ENCODE data around the gene FXYD4. TPM values are rescaled to one million over a fixed set of nuclear protein-coding genes. Genes with fewer than 3 reads are reported as not detected.
A peak's percentile ranks its signal among the peaks of the same experiment; 100 is the strongest.

The FXYD4 gene
- not detected for polyA plus RNA-seq (2013, experiment 1 of 2)
- not detected for polyA plus RNA-seq (2013, experiment 2 of 2)

GRCh38 chr10:43371418-43371817, at the start of gene FXYD4:
TSS of gene FXYD4 (plus strand) at chr10:43371636. CDS start at chr10:43373747, 2,111 bp downstream.
- H3K9me3 ChIP-seq (ENCODE audit: control insufficient read depth, low read length), result no peaks in the 10 kb centered on the region
- DNase-seq, result no peak
- H2BK120ac ChIP-seq (ENCODE audit: low read depth, low read length), result no peak within 1 kb of the TSS
- H3K36me3 ChIP-seq (ENCODE audit: control insufficient read depth in 1 of 2, insufficient read depth in 2 of 2, low read depth in 1 of 2, low read length in 2 of 2), result no peaks in the 10 kb centered on the region
- no peak within 1 kb of the TSS for H2BK15ac ChIP-seq (ENCODE audit: low read depth, poor library complexity, severe bottlenecking)
- H4K91ac ChIP-seq (ENCODE audit: low read length), result no peak within 1 kb of the TSS
- H3K4me2 ChIP-seq (ENCODE audit: low read length, poor library complexity, severe bottlenecking), result no peak within 1 kb of the TSS
- no peak within 1 kb of the TSS for H2AK5ac ChIP-seq (ENCODE audit: low read length, severe bottlenecking)
- no peak within 1 kb of the TSS for H2AFZ ChIP-seq (ENCODE audit: low read depth, low read length)
- H3K9ac ChIP-seq (ENCODE audit: low read length), result no peak within 1 kb of the TSS
- H2BK12ac ChIP-seq (ENCODE audit: low read length in 2 of 2), result no peak within 1 kb of the TSS
- no peak within 1 kb of the TSS for H4K8ac ChIP-seq (ENCODE audit: low read length)
- H3K23ac ChIP-seq (ENCODE audit: low read length in 2 of 2), result no peak within 1 kb of the TSS
- no peak within 1 kb of the TSS for H3K27ac ChIP-seq (ENCODE audit: low read length, poor library complexity, severe bottlenecking)
- no peak within 1 kb of the TSS for H3K14ac ChIP-seq (ENCODE audit: low read length in 2 of 2)
- H2BK5ac ChIP-seq (ENCODE audit: low read depth, low read length, poor library complexity, severe bottlenecking), result no peak within 1 kb of the TSS
- H3K4me1 ChIP-seq (ENCODE audit: control insufficient read depth, insufficient read depth, low read depth, low read length), result no peaks in the 10 kb centered on the region
- no peak within 1 kb of the TSS for H3K4ac ChIP-seq (ENCODE audit: low read depth in 1 of 2, low read length in 2 of 2)
- no peak within 1 kb of the TSS for H3K18ac ChIP-seq (ENCODE audit: low read depth in 1 of 2, low read length in 2 of 2)
- H3K27me3 ChIP-seq (ENCODE audit: control insufficient read depth in 1 of 2, insufficient read depth in 1 of 2, low read length in 2 of 2), result peaks cover 0 to 5% of the 10 kb centered on the region in 2 experiments
- H3K79me1 ChIP-seq (replicated peaks; ENCODE audit: low read length, poor library complexity, severe bottlenecking), result no peaks in the 10 kb centered on the region
- WGBS, result 84% methylated on average over 12 of the region's 13 CpGs
- H3K4me3 ChIP-seq (ENCODE audit: insufficient read depth in 1 of 2, low read depth in 1 of 2, low read length in 2 of 2), result no peak within 1 kb of the TSS

GRCh38 chr10:43322331-43322730, 49.1 kb upstream of the FXYD4 start:
- Histone ChIP-seq H3K23ac (ENCODE audit: low read length in 2 of 2) (no peak overlapping the region), H2AFZ (ENCODE audit: low read depth, low read length) (no peak overlapping the region), H3K79me1 (replicated peaks; ENCODE audit: low read length, poor library complexity, severe bottlenecking) (no peaks in the 10 kb centered on the region), H3K18ac (ENCODE audit: low read depth in 1 of 2, low read length in 2 of 2) (no peak overlapping the region), H3K27ac (ENCODE audit: low read length, poor library complexity, severe bottlenecking) (no peak overlapping the region), H3K27me3 (ENCODE audit: control insufficient read depth in 1 of 2, insufficient read depth in 1 of 2, low read length in 2 of 2) (peaks cover 6 to 55% of the 10 kb centered on the region in 2 experiments), H2BK120ac (ENCODE audit: low read depth, low read length) (no peak overlapping the region), H3K14ac (ENCODE audit: low read length in 2 of 2) (no peak overlapping the region), H2BK12ac (ENCODE audit: low read length in 2 of 2) (no peak overlapping the region), H3K36me3 (ENCODE audit: control insufficient read depth in 1 of 2, insufficient read depth in 2 of 2, low read depth in 1 of 2, low read length in 2 of 2) (no peaks in the 10 kb centered on the region), H3K4ac (ENCODE audit: low read depth in 1 of 2, low read length in 2 of 2) (no peak overlapping the region), H4K91ac (ENCODE audit: low read length) (no peak overlapping the region), H3K9me3 (ENCODE audit: control insufficient read depth, low read length) (no peaks in the 10 kb centered on the region), H2AK5ac (ENCODE audit: low read length, severe bottlenecking) (no peak overlapping the region), H3K4me1 (ENCODE audit: control insufficient read depth, insufficient read depth, low read depth, low read length) (peaks cover 9% of the 10 kb centered on the region), H4K8ac (ENCODE audit: low read length) (no peak overlapping the region), H2BK5ac (ENCODE audit: low read depth, low read length, poor library complexity, severe bottlenecking) (no peak overlapping the region), H3K4me2 (ENCODE audit: low read length, poor library complexity, severe bottlenecking) (peak overlapping the region; percentile 41), H3K9ac (ENCODE audit: low read length) (peak overlapping the region; percentile 76), H3K4me3 (ENCODE audit: insufficient read depth in 1 of 2, low read depth in 1 of 2, low read length in 2 of 2) (peak overlapping the region in 1 of 2 experiments; percentile 63), H2BK15ac (ENCODE audit: low read depth, poor library complexity, severe bottlenecking) (no peak overlapping the region)
- DNase-seq, result no peak
- 58% methylated on average over 14 of the region's 14 CpGs for WGBS

GRCh38 chr10:43322769-43323168, 48.7 kb upstream of the FXYD4 start:
- peak; percentile 74 for DNase-seq
- Histone ChIP-seq H3K23ac (ENCODE audit: low read length in 2 of 2) (no peak overlapping the region), H3K27ac (ENCODE audit: low read length, poor library complexity, severe bottlenecking) (no peak overlapping the region), H4K91ac (ENCODE audit: low read length) (no peak overlapping the region), H3K4ac (ENCODE audit: low read depth in 1 of 2, low read length in 2 of 2) (no peak overlapping the region), H2AFZ (ENCODE audit: low read depth, low read length) (no peak overlapping the region), H3K27me3 (ENCODE audit: control insufficient read depth in 1 of 2, insufficient read depth in 1 of 2, low read length in 2 of 2) (peaks cover 6 to 57% of the 10 kb centered on the region in 2 experiments), H2BK5ac (ENCODE audit: low read depth, low read length, poor library complexity, severe bottlenecking) (no peak overlapping the region), H3K4me3 (ENCODE audit: insufficient read depth in 1 of 2, low read depth in 1 of 2, low read length in 2 of 2) (peak overlapping the region in 1 of 2 experiments; percentile 63), H3K79me1 (replicated peaks; ENCODE audit: low read length, poor library complexity, severe bottlenecking) (no peaks in the 10 kb centered on the region), H3K14ac (ENCODE audit: low read length in 2 of 2) (no peak overlapping the region), H2BK120ac (ENCODE audit: low read depth, low read length) (no peak overlapping the region), H3K36me3 (ENCODE audit: control insufficient read depth in 1 of 2, insufficient read depth in 2 of 2, low read depth in 1 of 2, low read length in 2 of 2) (no peaks in the 10 kb centered on the region), H3K9me3 (ENCODE audit: control insufficient read depth, low read length) (no peaks in the 10 kb centered on the region), H3K4me1 (ENCODE audit: control insufficient read depth, insufficient read depth, low read depth, low read length) (peaks cover 9% of the 10 kb centered on the region), H2AK5ac (ENCODE audit: low read length, severe bottlenecking) (no peak overlapping the region), H3K18ac (ENCODE audit: low read depth in 1 of 2, low read length in 2 of 2) (no peak overlapping the region), H2BK15ac (ENCODE audit: low read depth, poor library complexity, severe bottlenecking) (no peak overlapping the region), H2BK12ac (ENCODE audit: low read length in 2 of 2) (no peak overlapping the region), H4K8ac (ENCODE audit: low read length) (peak overlapping the region; percentile 45), H3K4me2 (ENCODE audit: low read length, poor library complexity, severe bottlenecking) (peak overlapping the region; percentile 55), H3K9ac (ENCODE audit: low read length) (peak overlapping the region; percentile 76)
- WGBS, result 4% methylated on average over 26 of the region's 26 CpGs

- no peak overlapping the region for H2BK5ac ChIP-seq (ENCODE audit: low read depth, low read length, poor library complexity, severe bottlenecking)
- peak overlapping the region; percentile 21 for H4K8ac ChIP-seq (ENCODE audit: low read length)
- H3K18ac ChIP-seq (ENCODE audit: low read depth in 1 of 2, low read length in 2 of 2), result no peak overlapping the region
- no peak overlapping the region for H3K14ac ChIP-seq (ENCODE audit: low read length in 2 of 2)
- peak overlapping the region; percentile 76 for H3K9ac ChIP-seq (ENCODE audit: low read length)
- peak overlapping the region; percentile 41 for H2AK5ac ChIP-seq (ENCODE audit: low read length, severe bottlenecking)
- H3K4ac ChIP-seq (ENCODE audit: low read depth in 1 of 2, low read length in 2 of 2), result no peak overlapping the region
- peak overlapping the region; percentile 55 for H3K4me2 ChIP-seq (ENCODE audit: low read length, poor library complexity, severe bottlenecking)
- no peaks in the 10 kb centered on the region for H3K79me1 ChIP-seq (replicated peaks; ENCODE audit: low read length, poor library complexity, severe bottlenecking)
- 77% methylated on average over 13 of the region's 14 CpGs for WGBS
- H3K4me3 ChIP-seq (ENCODE audit: insufficient read depth in 1 of 2, low read depth in 1 of 2, low read length in 2 of 2), result peak overlapping the region in 1 of 2 experiments; percentile 63
- H2BK120ac ChIP-seq (ENCODE audit: low read depth, low read length), result no peak overlapping the region
- DNase-seq, result no peak
- H3K23ac ChIP-seq (ENCODE audit: low read length in 2 of 2), result no peak overlapping the region
- no peak overlapping the region for H4K91ac ChIP-seq (ENCODE audit: low read length)
- H3K27me3 ChIP-seq (ENCODE audit: control insufficient read depth in 1 of 2, insufficient read depth in 1 of 2, low read length in 2 of 2), result peaks cover 6 to 61% of the 10 kb centered on the region in 2 experiments
- no peaks in the 10 kb centered on the region for H3K9me3 ChIP-seq (ENCODE audit: control insufficient read depth, low read length)
- no peak overlapping the region for H2BK12ac ChIP-seq (ENCODE audit: low read length in 2 of 2)
- H2BK15ac ChIP-seq (ENCODE audit: low read depth, poor library complexity, severe bottlenecking), result no peak overlapping the region
- H3K36me3 ChIP-seq (ENCODE audit: control insufficient read depth in 1 of 2, insufficient read depth in 2 of 2, low read depth in 1 of 2, low read length in 2 of 2), result no peaks in the 10 kb centered on the region
- no peak overlapping the region for H3K27ac ChIP-seq (ENCODE audit: low read length, poor library complexity, severe bottlenecking)
- H3K4me1 ChIP-seq (ENCODE audit: control insufficient read depth, insufficient read depth, low read depth, low read length), result peaks cover 9% of the 10 kb centered on the region
- H2AFZ ChIP-seq (ENCODE audit: low read depth, low read length), result no peak overlapping the region
Measured at GRCh38 chr10:43323245-43323644, 48.2 kb upstream of the FXYD4 start.
